Prostate gland (tissue), 2 donors: Measurements from ENCODE around the gene SCFD2. TPM values are rescaled to one million over a fixed set of nuclear protein-coding genes. Genes with fewer than 3 reads are reported as not detected.
"Not testable (repeated sequence)": the region's sequence is repeated elsewhere in the genome, so short reads cannot be mapped to it uniquely, and the experiment has no call there.

Experiments used
- DNase-seq: peaks from one replicate; pipeline ENCODE4 v3.0.0-alpha.2; 2019; ENCODE audit warnings: low spot score
- H3K27ac ChIP-seq, 2 donors: fragments of 200-600 bp; sonication (generic); 2 replicates each; pipeline ENCODE4 v1.5.1; 2017 to 2019
- H3K27me3 ChIP-seq: fragments of 200-600 bp; sonication (generic); replicated peaks from 2 replicates; pipeline ENCODE4 v1.5.1; 2019; ENCODE audit not compliant: insufficient read depth
- H3K36me3 ChIP-seq, 2 donors: fragments of 200-600 bp; sonication (generic); 1 replicate in 1 of 2; 2 replicates in 1 of 2; pipeline versions ENCODE4 v1.5.1 to v1.8.1; 2017 to 2019
- H3K4me1 ChIP-seq: fragments of 200-600 bp; sonication (generic); replicated peaks from 2 replicates; pipeline ENCODE4 v1.5.1; 2019
- H3K4me3 ChIP-seq, 2 donors: fragments of 200-600 bp; sonication (generic); 2 replicates each; pipeline ENCODE4 v1.5.1; 2017 to 2019
- H3K9me3 ChIP-seq: fragments of 200-600 bp; sonication (generic); 2 replicates; pipeline ENCODE4 v1.5.1; 2017
- POLR2A ChIP-seq: fragments of 450-650 bp; IDR thresholded peaks from one replicate; pipeline ENCODE4 v1.6.1; 2016; ENCODE audit warnings: antibody characterized with exemption, mild to moderate bottlenecking
- POLR2AphosphoS5 ChIP-seq: sonication (generic); formaldehyde crosslinking; IDR thresholded peaks from one replicate; pipeline ENCODE4 v1.6.1; 2017; ENCODE audit warnings: antibody characterized with exemption
- WGBS: methylation state at CpG from one replicate; pipeline ENCODE4 v1.1.5; 2018; 5-methylcytosine and 5-hydroxymethylcytosine counted together
- intact Hi-C: fragments of 100-400 bp; cut with DNase I; formaldehyde crosslinking; loops from one replicate; pipeline ENCODE4 v1.14.2; 2022
- total RNA-seq, 2 donors: library from RNA; depleted of rRNA; stranded (reverse); fragments of >200 nt; gene quantifications; one replicate each; pipeline ENCODE4 v1.1.0, GENCODE V29; 2016
- TF ChIP-seq, protein P1 (sequence below), 4 experiments: fragments of 200-600 bp in 2 of 4; fragments of 450-650 bp in 2 of 4; sonication (generic) in 2 of 4; IDR thresholded peaks; 1 replicate in 3 of 4; 2 replicates in 1 of 4; pipeline ENCODE4 v1.5.1; 2016 to 2019; ENCODE audit warnings: antibody characterized with exemption in 4 of 4, mild to moderate bottlenecking in 2 of 4, moderate library complexity in 2 of 4

The SCFD2 gene
- total RNA-seq, 2 donors from 2014 or later = 10.7 to 21.1 TPM

DNA sequence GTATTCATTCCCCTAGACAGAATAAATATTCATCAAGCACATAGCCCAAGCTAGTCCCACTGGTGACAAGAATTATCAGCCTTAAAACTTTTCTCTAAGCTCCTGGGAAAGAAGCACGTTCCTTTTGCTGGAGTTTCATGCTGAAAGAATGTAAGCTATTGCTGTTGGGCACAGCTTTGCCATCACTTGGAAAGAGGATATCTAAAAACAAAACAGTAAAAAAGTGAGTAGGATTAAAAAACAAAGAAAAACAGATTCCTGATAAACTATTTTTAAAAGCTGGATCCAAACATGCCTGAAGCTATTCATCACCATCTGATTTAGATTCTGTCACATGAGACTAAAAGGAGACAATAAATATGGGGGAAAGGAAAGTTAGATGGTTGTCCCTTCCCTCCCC is 176.8 kb downstream of the SCFD2 start:
- H3K4me1 ChIP-seq = peaks cover 2% of the 10 kb centered on the region
- 21% methylated on average over 1 of the region's 1 CpG for WGBS
- H3K27ac ChIP-seq = no peak overlapping the region
- intact Hi-C loops = no loop called here
- no peaks in the 10 kb centered on the region for H3K9me3 ChIP-seq
- no peak for DNase-seq
- H3K36me3 ChIP-seq = no peaks in the 10 kb centered on the region
- no peaks in the 10 kb centered on the region for H3K27me3 ChIP-seq
- no peak overlapping the region for H3K4me3 ChIP-seq
- TF ChIP-seq, protein P1, sequence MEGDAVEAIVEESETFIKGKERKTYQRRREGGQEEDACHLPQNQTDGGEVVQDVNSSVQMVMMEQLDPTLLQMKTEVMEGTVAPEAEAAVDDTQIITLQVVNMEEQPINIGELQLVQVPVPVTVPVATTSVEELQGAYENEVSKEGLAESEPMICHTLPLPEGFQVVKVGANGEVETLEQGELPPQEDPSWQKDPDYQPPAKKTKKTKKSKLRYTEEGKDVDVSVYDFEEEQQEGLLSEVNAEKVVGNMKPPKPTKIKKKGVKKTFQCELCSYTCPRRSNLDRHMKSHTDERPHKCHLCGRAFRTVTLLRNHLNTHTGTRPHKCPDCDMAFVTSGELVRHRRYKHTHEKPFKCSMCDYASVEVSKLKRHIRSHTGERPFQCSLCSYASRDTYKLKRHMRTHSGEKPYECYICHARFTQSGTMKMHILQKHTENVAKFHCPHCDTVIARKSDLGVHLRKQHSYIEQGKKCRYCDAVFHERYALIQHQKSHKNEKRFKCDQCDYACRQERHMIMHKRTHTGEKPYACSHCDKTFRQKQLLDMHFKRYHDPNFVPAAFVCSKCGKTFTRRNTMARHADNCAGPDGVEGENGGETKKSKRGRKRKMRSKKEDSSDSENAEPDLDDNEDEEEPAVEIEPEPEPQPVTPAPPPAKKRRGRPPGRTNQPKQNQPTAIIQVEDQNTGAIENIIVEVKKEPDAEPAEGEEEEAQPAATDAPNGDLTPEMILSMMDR (IDR thresholded peaks at IDR 0.05) = no peak
- TF ChIP-seq POLR2A = no peak
- no peak for TF ChIP-seq POLR2AphosphoS5

DNA sequence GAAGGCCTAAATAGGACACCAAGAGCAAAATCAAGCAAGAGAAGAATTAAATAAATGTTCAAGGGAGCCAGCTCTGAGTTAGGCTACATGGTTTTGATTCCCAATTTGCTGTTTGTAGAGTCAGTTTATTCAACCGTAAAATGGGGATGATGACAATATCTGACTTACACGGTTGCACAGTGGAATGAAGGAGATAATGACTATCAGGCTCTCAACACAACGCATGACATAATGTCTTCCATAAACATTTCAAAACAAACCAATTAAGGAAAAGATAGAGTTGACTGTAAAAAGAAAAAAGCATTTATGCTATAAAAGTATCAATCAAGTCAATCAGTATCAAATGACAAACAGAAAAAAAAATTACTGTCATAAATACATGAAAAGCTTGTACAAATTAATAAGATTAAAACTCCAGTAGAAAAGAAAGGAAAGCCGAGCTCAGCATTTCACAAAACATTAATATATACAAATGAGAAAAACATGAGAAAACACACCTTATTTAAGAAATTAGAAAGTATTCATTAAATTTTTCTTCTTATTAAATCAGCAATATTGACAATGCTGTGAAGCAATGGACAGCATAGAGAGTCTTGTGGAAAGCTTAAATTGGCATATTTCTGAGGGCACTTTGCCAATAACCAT is 179.0 kb downstream of the SCFD2 start:
- intact Hi-C loops = no loop called here
- whole genome bisulfite sequencing = 71% methylated on average over 4 of the region's 4 CpGs
- Histone ChIP-seq H3K9me3 (no peaks in the 10 kb centered on the region), H3K27me3 (no peaks in the 10 kb centered on the region), H3K4me1 (peaks cover 2% of the 10 kb centered on the region), H3K4me3 (no peak overlapping the region), H3K36me3 (no peaks in the 10 kb centered on the region), H3K27ac (no peak overlapping the region)
- TF ChIP-seq POLR2A (no peak), POLR2AphosphoS5 (no peak)
- TF ChIP-seq, protein P1 (IDR thresholded peaks at IDR 0.05) = no peak
- DNase-seq = no peak

DNA sequence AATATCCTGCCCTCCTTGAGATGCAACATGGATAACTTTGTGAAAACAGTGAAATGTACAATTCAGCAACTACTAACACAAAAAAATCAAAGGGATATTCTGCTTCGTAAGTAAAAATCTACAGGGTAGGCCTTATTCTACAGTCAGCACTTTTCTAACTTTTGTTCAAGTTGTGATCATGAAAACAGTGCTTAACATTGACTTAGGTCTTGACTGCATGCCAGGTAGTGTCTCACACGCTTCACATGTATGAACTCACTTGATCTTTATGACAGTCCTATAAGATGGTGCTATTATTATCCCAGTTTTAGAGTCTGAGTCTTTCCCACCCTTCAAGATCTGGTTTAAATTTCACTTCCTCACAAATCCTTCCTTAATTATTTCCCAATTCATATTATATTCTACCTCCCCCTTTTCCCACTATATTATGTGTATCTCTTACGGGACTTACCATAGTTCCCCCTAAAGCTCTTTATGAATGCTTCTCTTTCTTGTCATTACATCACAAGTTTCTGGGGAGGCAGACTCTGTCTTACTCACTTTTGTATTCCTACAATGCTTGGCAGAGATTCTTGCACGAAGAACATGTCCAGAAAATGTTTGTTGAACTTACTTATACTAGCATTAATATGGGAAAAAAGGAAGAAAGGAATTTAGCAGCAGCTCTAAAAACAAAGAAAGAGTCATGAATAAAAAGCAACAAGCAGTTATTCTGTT is 179.8 kb downstream of the SCFD2 start:
- H3K36me3 ChIP-seq = no peaks in the 10 kb centered on the region
- H3K27me3 ChIP-seq = no peaks in the 10 kb centered on the region
- no peaks in the 10 kb centered on the region for H3K9me3 ChIP-seq
- H3K4me1 ChIP-seq = peaks cover 2% of the 10 kb centered on the region
- intact Hi-C loops = no loop called here
- WGBS = 63% methylated on average over 4 of the region's 4 CpGs
- no peak for DNase-seq
- H3K27ac ChIP-seq = no peak overlapping the region
- TF ChIP-seq POLR2AphosphoS5 (no peak), POLR2A (no peak)
- TF ChIP-seq, protein P1 (IDR thresholded peaks at IDR 0.05) = no peak
- H3K4me3 ChIP-seq = no peak overlapping the region

DNA sequence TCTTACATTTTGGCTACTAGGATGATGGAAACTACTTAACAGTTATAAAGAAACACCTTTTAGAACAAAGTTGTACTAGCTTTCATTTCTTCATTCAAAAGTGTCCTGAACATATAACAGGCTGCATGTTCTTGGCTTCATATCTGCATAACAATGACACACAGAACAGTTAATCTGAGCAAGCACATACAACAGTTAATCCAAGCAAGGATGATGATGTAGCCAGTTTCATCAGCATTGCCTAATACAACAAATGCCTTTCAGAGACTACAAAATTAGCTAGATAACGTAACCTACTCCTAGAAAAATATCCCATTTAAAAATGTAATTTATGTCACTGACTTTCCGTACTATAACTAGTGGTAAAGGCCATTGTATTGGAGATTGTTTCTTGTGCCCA is 182.1 kb downstream of the SCFD2 start:
- TF ChIP-seq, protein P1 (IDR thresholded peaks at IDR 0.05) = no peak
- TF ChIP-seq POLR2A = no peak
- Histone ChIP-seq H3K4me1 (peaks cover 2% of the 10 kb centered on the region), H3K9me3 (no peaks in the 10 kb centered on the region), H3K27me3 (no peaks in the 10 kb centered on the region), H3K36me3 (no peaks in the 10 kb centered on the region), H3K27ac (no peak overlapping the region), H3K4me3 (no peak overlapping the region)
- WGBS = 98% methylated on average over 2 of the region's 2 CpGs
- DNase-seq = no peak
- intact Hi-C loops = no loop called here

DNA sequence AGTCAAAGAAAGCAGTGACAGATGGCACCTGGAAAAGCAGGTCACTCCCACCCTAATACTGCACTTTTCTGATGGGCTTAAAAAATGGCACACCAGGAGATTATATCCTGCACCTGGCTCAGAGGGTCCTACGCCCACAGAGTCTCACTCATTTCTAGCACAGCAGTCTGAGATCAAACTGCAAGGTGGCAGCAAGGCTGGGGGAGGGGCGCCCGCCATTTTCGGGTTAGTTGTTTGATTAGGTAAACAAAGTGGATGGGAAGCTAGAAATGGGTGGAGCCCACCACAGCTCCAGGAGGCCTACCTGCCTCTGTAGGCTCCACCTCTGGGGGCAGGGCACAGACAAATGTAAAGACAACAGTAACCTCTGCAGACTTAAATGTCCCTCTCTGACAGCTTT is 188.1 kb downstream of the SCFD2 start:
- H3K9me3 ChIP-seq, intact Hi-C loops, H3K27me3 ChIP-seq, H3K27ac ChIP-seq, DNase-seq, H3K4me3 ChIP-seq, H3K4me1 ChIP-seq, H3K36me3 ChIP-seq: not testable (repeated sequence)
- 97% methylated on average over 4 of the region's 4 CpGs for WGBS
